ENCODE measurements around the gene RAB40B.

Gene RAB40B

DNA sequence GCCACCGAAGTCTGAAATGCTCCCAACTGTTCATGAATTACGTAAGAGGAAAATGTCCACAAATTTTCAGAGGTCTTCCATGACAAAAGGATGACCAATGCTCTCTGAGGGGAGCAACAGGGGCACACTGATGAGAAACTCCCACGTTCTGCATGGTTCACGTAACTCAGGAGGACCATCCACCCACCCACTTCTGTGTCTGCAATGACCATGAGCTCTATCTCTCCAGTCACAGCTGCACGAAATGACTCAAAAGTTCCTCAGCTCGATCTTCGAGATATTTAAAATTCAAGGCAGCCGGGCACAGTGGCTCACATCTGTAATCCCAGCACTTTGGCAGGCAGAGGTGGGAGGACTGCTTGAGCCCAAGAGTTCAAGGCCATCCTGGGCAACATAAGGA lies 66.0 kb downstream of the RAB40B start:
- CTCF ChIA-PET, result interaction anchor here (1.3 kb wide), 1 partner anchor 10 kb away, joined by 4 read pairs; no protein-coding TSS in a partner anchor
- H3K36me3 ChIP-seq (ENCODE audit: control insufficient read depth in 4 of 4, insufficient read depth in 4 of 4, low read length in 3 of 4), result peaks cover 11 to 62% (median 37%) of the 10 kb centered on the region in 4 experiments

DNA sequence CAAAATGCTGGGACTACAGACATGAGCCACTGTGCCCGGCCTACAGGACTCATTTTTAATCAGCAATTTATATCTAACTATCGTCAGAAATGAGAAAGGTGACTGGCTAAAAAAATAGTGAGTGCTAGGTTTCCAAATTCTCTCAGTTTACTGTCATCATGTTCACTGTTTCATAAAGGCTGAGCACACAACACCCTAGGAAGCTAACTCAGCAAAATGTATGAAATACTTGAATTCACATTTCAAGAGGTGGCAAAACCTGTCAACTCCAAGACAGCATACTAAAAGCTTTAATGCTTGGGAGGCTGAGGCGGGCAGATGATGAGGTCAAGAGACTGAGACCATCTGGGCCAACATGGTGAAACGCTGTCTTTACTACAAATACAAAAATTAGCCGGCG lies 67.0 kb downstream of the RAB40B start:
- POLR2A ChIA-PET, result no interaction called here
- Histone ChIP-seq H3K9me3 (ENCODE audit: control extremely low read depth in 1 of 5, control insufficient read depth in 4 of 5, insufficient read depth in 2 of 5, low read depth in 1 of 5, low read length in 4 of 5) (no peaks in the 10 kb centered on the region), H3K4me3 (ENCODE audit: control insufficient read depth in 1 of 7, extremely low read depth in 1 of 7, insufficient read depth in 4 of 7, low read depth in 2 of 7, low read length in 6 of 7) (no peak overlapping the region), H3K27ac (ENCODE audit: insufficient read depth in 1 of 2, low read depth in 1 of 2, low read length in 2 of 2, poor library complexity in 1 of 2, severe bottlenecking in 2 of 2) (no peak overlapping the region), H3K36me3 (ENCODE audit: control insufficient read depth in 4 of 4, insufficient read depth in 4 of 4, low read length in 3 of 4) (peaks cover 8 to 63% (median 36%) of the 10 kb centered on the region in 4 experiments), H3K4me1 (ENCODE audit: control extremely low read depth in 1 of 4, control insufficient read depth in 4 of 4, insufficient read depth in 4 of 4, low read length in 3 of 4) (peaks cover 0 to 7% (median 5%) of the 10 kb centered on the region in 4 experiments), H3K27me3 (replicated peaks in 2 of 5; ENCODE audit: control insufficient read depth in 4 of 5, insufficient read depth in 5 of 5, low read length in 4 of 5) (no peaks in the 10 kb centered on the region)
- DNase-seq, result no peak
- 89% methylated on average over 4 of the region's 6 CpGs for WGBS (ENCODE audit: insufficient coverage)
- CTCF ChIA-PET, result interaction anchor here (1.3 kb wide), 2 partner anchors 9 to 10 kb away, joined by 4 to 5 read pairs; no protein-coding TSS in a partner anchor

More for the DNA sequence above, 66.0 kb downstream of the RAB40B start:
- H3K27ac ChIP-seq (ENCODE audit: insufficient read depth in 1 of 2, low read depth in 1 of 2, low read length in 2 of 2, poor library complexity in 1 of 2, severe bottlenecking in 2 of 2), result no peak overlapping the region
- H3K4me1 ChIP-seq (ENCODE audit: control extremely low read depth in 1 of 4, control insufficient read depth in 4 of 4, insufficient read depth in 4 of 4, low read length in 3 of 4), result peaks cover 0 to 7% (median 4%) of the 10 kb centered on the region in 4 experiments
- WGBS (ENCODE audit: insufficient coverage), result 96% methylated on average over 7 of the region's 8 CpGs
- H3K4me3 ChIP-seq (ENCODE audit: control insufficient read depth in 1 of 7, extremely low read depth in 1 of 7, insufficient read depth in 4 of 7, low read depth in 2 of 7, low read length in 6 of 7), result no peak overlapping the region
- DNase-seq, result no peak
- no peaks in the 10 kb centered on the region for H3K27me3 ChIP-seq (replicated peaks in 2 of 5; ENCODE audit: control insufficient read depth in 4 of 5, insufficient read depth in 5 of 5, low read length in 4 of 5)
- peaks cover 0 to 8% (median 3%) of the 10 kb centered on the region in 5 experiments for H3K9me3 ChIP-seq (ENCODE audit: control extremely low read depth in 1 of 5, control insufficient read depth in 4 of 5, insufficient read depth in 2 of 5, low read depth in 1 of 5, low read length in 4 of 5)
- POLR2A ChIA-PET, result interaction anchor here (0.6 kb wide), 1 partner anchor 10 kb away, joined by 3 read pairs; no protein-coding TSS in a partner anchor

DNA sequence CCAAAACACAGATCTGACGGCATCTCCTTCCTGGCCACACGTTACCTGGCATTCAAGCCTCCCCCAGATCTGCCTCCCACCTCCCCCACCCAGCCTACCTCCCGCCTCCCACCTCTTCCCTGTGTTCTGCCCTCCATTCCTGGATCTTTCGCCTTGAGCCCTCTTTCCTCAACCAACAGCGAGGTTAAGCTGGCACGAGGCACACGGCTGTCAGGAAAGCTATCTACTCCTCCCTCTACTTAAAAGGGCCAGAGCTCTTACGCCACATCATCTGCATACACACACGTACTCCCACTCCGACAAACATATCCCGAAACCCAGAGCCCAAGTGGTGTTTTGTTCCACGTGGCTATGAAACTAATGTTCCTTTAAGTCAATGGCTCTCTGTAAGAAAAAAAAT lies 68.3 kb downstream of the RAB40B start:
- POLR2A ChIA-PET, result no interaction called here

GRCh38 chr17:82629748-82630147 lies 68.8 kb downstream of the RAB40B start:
- ChIA-PET POLR2A (no interaction called here), CTCF (interaction anchor here (1.7 kb wide), 1 partner anchor 9 kb away, joined by 5 read pairs; no protein-coding TSS in a partner anchor)
- 95% methylated on average over 7 of the region's 8 CpGs for WGBS (ENCODE audit: insufficient coverage)
- H3K36me3 ChIP-seq (ENCODE audit: control insufficient read depth in 4 of 4, insufficient read depth in 4 of 4, low read length in 3 of 4), result peaks cover 9 to 67% (median 48%) of the 10 kb centered on the region in 4 experiments
- no peak for DNase-seq
- H3K4me3 ChIP-seq (ENCODE audit: control insufficient read depth in 1 of 7, extremely low read depth in 1 of 7, insufficient read depth in 4 of 7, low read depth in 2 of 7, low read length in 6 of 7), result no peak overlapping the region
- H3K4me1 ChIP-seq (ENCODE audit: control extremely low read depth in 1 of 4, control insufficient read depth in 4 of 4, insufficient read depth in 4 of 4, low read length in 3 of 4), result peaks cover 0 to 7% (median 5%) of the 10 kb centered on the region in 4 experiments
- H3K9me3 ChIP-seq (ENCODE audit: control extremely low read depth in 1 of 5, control insufficient read depth in 4 of 5, insufficient read depth in 2 of 5, low read depth in 1 of 5, low read length in 4 of 5), result no peaks in the 10 kb centered on the region
- no peaks in the 10 kb centered on the region for H3K27me3 ChIP-seq (replicated peaks in 2 of 5; ENCODE audit: control insufficient read depth in 4 of 5, insufficient read depth in 5 of 5, low read length in 4 of 5)
- no peak overlapping the region for H3K27ac ChIP-seq (ENCODE audit: insufficient read depth in 1 of 2, low read depth in 1 of 2, low read length in 2 of 2, poor library complexity in 1 of 2, severe bottlenecking in 2 of 2)

More for the DNA sequence above, 68.3 kb downstream of the RAB40B start:
- Histone ChIP-seq H3K4me1 (ENCODE audit: control extremely low read depth in 1 of 4, control insufficient read depth in 4 of 4, insufficient read depth in 4 of 4, low read length in 3 of 4) (peaks cover 0 to 7% (median 5%) of the 10 kb centered on the region in 4 experiments), H3K27ac (ENCODE audit: insufficient read depth in 1 of 2, low read depth in 1 of 2, low read length in 2 of 2, poor library complexity in 1 of 2, severe bottlenecking in 2 of 2) (no peak overlapping the region), H3K36me3 (ENCODE audit: control insufficient read depth in 4 of 4, insufficient read depth in 4 of 4, low read length in 3 of 4) (peaks cover 9 to 65% (median 44%) of the 10 kb centered on the region in 4 experiments), H3K27me3 (replicated peaks in 2 of 5; ENCODE audit: control insufficient read depth in 4 of 5, insufficient read depth in 5 of 5, low read length in 4 of 5) (no peaks in the 10 kb centered on the region), H3K4me3 (ENCODE audit: control insufficient read depth in 1 of 7, extremely low read depth in 1 of 7, insufficient read depth in 4 of 7, low read depth in 2 of 7, low read length in 6 of 7) (no peak overlapping the region), H3K9me3 (ENCODE audit: control extremely low read depth in 1 of 5, control insufficient read depth in 4 of 5, insufficient read depth in 2 of 5, low read depth in 1 of 5, low read length in 4 of 5) (no peaks in the 10 kb centered on the region)
- CTCF ChIA-PET, result interaction anchor here (1.7 kb wide), 1 partner anchor 9 kb away, joined by 5 read pairs; no protein-coding TSS in a partner anchor
- 97% methylated on average over 11 of the region's 12 CpGs for WGBS (ENCODE audit: insufficient coverage)
- no peak for DNase-seq

GRCh38 chr17:82627405-82627804 lies 71.1 kb downstream of the RAB40B start:
- no peak overlapping the region for H3K27ac ChIP-seq (ENCODE audit: insufficient read depth in 1 of 2, low read depth in 1 of 2, low read length in 2 of 2, poor library complexity in 1 of 2, severe bottlenecking in 2 of 2)
- no peaks in the 10 kb centered on the region for H3K9me3 ChIP-seq (ENCODE audit: control extremely low read depth in 1 of 5, control insufficient read depth in 4 of 5, insufficient read depth in 2 of 5, low read depth in 1 of 5, low read length in 4 of 5)
- POLR2A ChIA-PET, result no interaction called here
- H3K36me3 ChIP-seq (ENCODE audit: control insufficient read depth in 4 of 4, insufficient read depth in 4 of 4, low read length in 3 of 4), result peaks cover 7 to 62% (median 45%) of the 10 kb centered on the region in 4 experiments
- H3K4me1 ChIP-seq (ENCODE audit: control extremely low read depth in 1 of 4, control insufficient read depth in 4 of 4, insufficient read depth in 4 of 4, low read length in 3 of 4), result peaks cover 0 to 12% (median 5%) of the 10 kb centered on the region in 4 experiments
- no peak for DNase-seq
- H3K27me3 ChIP-seq (replicated peaks in 2 of 5; ENCODE audit: control insufficient read depth in 4 of 5, insufficient read depth in 5 of 5, low read length in 4 of 5), result no peaks in the 10 kb centered on the region
- no peak overlapping the region for H3K4me3 ChIP-seq (ENCODE audit: control insufficient read depth in 1 of 7, extremely low read depth in 1 of 7, insufficient read depth in 4 of 7, low read depth in 2 of 7, low read length in 6 of 7)
- CTCF ChIA-PET, result no interaction called here
- WGBS (ENCODE audit: insufficient coverage), result 99% methylated on average over 21 of the region's 21 CpGs

DNA sequence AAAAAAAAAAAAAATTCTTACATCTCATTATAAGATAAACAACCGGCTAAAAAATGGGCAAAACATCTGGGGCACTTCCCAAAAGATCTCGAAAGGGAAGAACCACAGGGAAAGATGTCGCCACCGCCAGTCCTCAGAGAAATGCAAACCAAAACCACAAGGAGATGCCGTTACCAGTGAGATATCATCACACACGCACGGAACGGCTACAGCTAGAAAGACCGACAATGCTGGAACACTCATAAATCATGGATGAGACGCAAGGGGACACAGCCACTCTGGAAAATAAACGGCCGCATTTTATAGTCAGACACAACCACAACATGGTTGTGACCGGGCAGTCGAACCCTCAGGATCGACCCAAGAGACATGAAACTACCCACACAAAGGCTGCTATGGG lies 74.8 kb downstream of the RAB40B start:
- no peaks in the 10 kb centered on the region for H3K9me3 ChIP-seq (ENCODE audit: control extremely low read depth in 1 of 5, control insufficient read depth in 4 of 5, insufficient read depth in 2 of 5, low read depth in 1 of 5, low read length in 4 of 5)
- no peaks in the 10 kb centered on the region for H3K27me3 ChIP-seq (replicated peaks in 2 of 5; ENCODE audit: control insufficient read depth in 4 of 5, insufficient read depth in 5 of 5, low read length in 4 of 5)
- DNase-seq, result peak; percentile 48 to 69 (median 57)
- ChIA-PET POLR2A (no interaction called here), CTCF (no interaction called here)
- peak overlapping the region; percentile 20 to 58 for H3K27ac ChIP-seq (ENCODE audit: insufficient read depth in 1 of 2, low read depth in 1 of 2, low read length in 2 of 2, poor library complexity in 1 of 2, severe bottlenecking in 2 of 2)
- peaks cover 5 to 73% (median 52%) of the 10 kb centered on the region in 4 experiments for H3K36me3 ChIP-seq (ENCODE audit: control insufficient read depth in 4 of 4, insufficient read depth in 4 of 4, low read length in 3 of 4)
- 54% methylated on average over 14 of the region's 15 CpGs for WGBS (ENCODE audit: insufficient coverage)
- H3K4me3 ChIP-seq (ENCODE audit: control insufficient read depth in 1 of 7, extremely low read depth in 1 of 7, insufficient read depth in 4 of 7, low read depth in 2 of 7, low read length in 6 of 7), result no peak overlapping the region
- H3K4me1 ChIP-seq (ENCODE audit: control extremely low read depth in 1 of 4, control insufficient read depth in 4 of 4, insufficient read depth in 4 of 4, low read length in 3 of 4), result peaks cover 0 to 12% (median 5%) of the 10 kb centered on the region in 4 experiments

DNA sequence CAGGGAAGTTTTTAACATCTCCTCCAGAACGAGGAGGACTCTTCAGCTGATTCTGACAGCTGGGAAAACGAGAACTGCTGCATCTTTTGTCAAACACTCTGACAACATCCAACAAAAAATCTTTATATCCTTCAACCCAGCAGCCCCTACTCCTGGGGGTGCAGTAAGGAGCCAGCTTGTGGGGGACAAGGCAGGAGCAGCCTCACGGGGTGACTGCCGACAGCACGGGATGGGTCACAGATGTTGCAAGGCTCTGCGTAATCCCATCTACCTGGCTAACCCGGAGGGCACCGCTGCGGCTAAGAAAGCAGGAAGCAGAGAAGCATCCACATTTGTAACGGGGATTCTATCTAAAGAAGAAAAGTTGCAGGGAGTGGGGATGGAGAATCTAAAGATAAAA lies 78.9 kb downstream of the RAB40B start:
- WGBS (ENCODE audit: insufficient coverage), result 97% methylated on average over 5 of the region's 10 CpGs
- ChIA-PET POLR2A (no interaction called here), CTCF (no interaction called here)
- Histone ChIP-seq H3K27ac (ENCODE audit: insufficient read depth in 1 of 2, low read depth in 1 of 2, low read length in 2 of 2, poor library complexity in 1 of 2, severe bottlenecking in 2 of 2) (no peak overlapping the region), H3K4me3 (ENCODE audit: control insufficient read depth in 1 of 7, extremely low read depth in 1 of 7, insufficient read depth in 4 of 7, low read depth in 2 of 7, low read length in 6 of 7) (no peak overlapping the region), H3K27me3 (replicated peaks in 2 of 5; ENCODE audit: control insufficient read depth in 4 of 5, insufficient read depth in 5 of 5, low read length in 4 of 5) (no peaks in the 10 kb centered on the region), H3K36me3 (ENCODE audit: control insufficient read depth in 4 of 4, insufficient read depth in 4 of 4, low read length in 3 of 4) (peaks cover 0 to 82% (median 61%) of the 10 kb centered on the region in 4 experiments), H3K4me1 (ENCODE audit: control extremely low read depth in 1 of 4, control insufficient read depth in 4 of 4, insufficient read depth in 4 of 4, low read length in 3 of 4) (peaks cover 0 to 5% (median 0%) of the 10 kb centered on the region in 4 experiments), H3K9me3 (ENCODE audit: control extremely low read depth in 1 of 5, control insufficient read depth in 4 of 5, insufficient read depth in 2 of 5, low read depth in 1 of 5, low read length in 4 of 5) (no peaks in the 10 kb centered on the region)
- no peak for DNase-seq
